NB4 (cell line): ENCODE results near the gene FAM184B.

Experiments used
- CTCF ChIP-seq: IDR thresholded peaks from one replicate; pipeline ENCODE4 v1.5.1; 2012; ENCODE audit warnings: low read depth, low read length
- MAX ChIP-seq: IDR thresholded peaks from 2 replicates; pipeline ENCODE4 v1.6.1; 2011; ENCODE audit warnings: low read depth, low read length
- MYC ChIP-seq: IDR thresholded peaks from 2 replicates; pipeline ENCODE4 v1.6.1; 2011; ENCODE audit warnings: low read depth, low read length
- POLR2A ChIP-seq: IDR thresholded peaks from 2 replicates; pipeline ENCODE4 v1.6.1; 2011; ENCODE audit warnings: mild to moderate bottlenecking; ENCODE audit not compliant: insufficient read length; ENCODE audit errors: extremely low read depth

GRCh38 chr4:17758485-17758884, 22.9 kb downstream of the FAM184B start:
- no peak for TF ChIP-seq POLR2A
- no peak for TF ChIP-seq CTCF
- no peak for TF ChIP-seq MAX
- TF ChIP-seq MYC = no peak
